ENCODE measurements around the gene HTATSF1.

The HTATSF1 gene

DNA sequence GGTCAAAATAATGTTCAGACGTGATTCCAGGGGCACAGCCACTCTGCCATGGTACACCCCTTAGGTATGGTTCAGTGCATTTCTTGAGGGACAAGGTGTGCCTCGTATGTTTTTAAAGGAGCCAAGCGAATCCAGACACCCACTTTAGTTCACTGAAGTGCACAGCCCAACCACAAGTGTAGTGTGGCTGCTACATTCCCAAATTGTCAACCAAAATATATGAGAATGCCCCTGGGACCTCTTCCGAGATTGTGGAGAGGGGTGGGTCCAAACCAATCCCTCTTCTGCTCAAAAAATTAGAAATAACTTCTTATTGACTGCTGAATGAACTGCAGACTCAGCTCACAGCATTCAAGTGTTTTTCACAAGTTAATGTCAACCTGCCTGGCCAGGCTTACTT lies 17.0 kb upstream of the HTATSF1 start:
- Histone ChIP-seq H3K9me3 (ENCODE audit: control insufficient read depth, low read length) (no peaks in the 10 kb centered on the region), H3K18ac (ENCODE audit: low read depth in 1 of 2, low read length in 2 of 2) (no peak overlapping the region), H3K4me2 (ENCODE audit: low read length, poor library complexity, severe bottlenecking) (no peak overlapping the region), H4K8ac (ENCODE audit: low read length) (no peak overlapping the region), H2AFZ (ENCODE audit: low read depth, low read length) (no peak overlapping the region), H2AK5ac (ENCODE audit: low read length, severe bottlenecking) (no peak overlapping the region), H3K14ac (ENCODE audit: low read length in 2 of 2) (no peak overlapping the region), H3K23ac (ENCODE audit: low read length in 2 of 2) (no peak overlapping the region), H3K4me1 (ENCODE audit: control insufficient read depth, insufficient read depth, low read depth, low read length) (no peaks in the 10 kb centered on the region), H3K36me3 (ENCODE audit: control insufficient read depth in 1 of 2, insufficient read depth in 2 of 2, low read depth in 1 of 2, low read length in 2 of 2) (no peaks in the 10 kb centered on the region), H3K27ac (ENCODE audit: low read length, poor library complexity, severe bottlenecking) (no peak overlapping the region), H3K4me3 (ENCODE audit: insufficient read depth in 1 of 2, low read depth in 1 of 2, low read length in 2 of 2) (no peak overlapping the region), H2BK12ac (ENCODE audit: low read length in 2 of 2) (no peak overlapping the region), H3K4ac (ENCODE audit: low read depth in 1 of 2, low read length in 2 of 2) (no peak overlapping the region), H2BK15ac (ENCODE audit: low read depth, poor library complexity, severe bottlenecking) (no peak overlapping the region), H2BK5ac (ENCODE audit: low read depth, low read length, poor library complexity, severe bottlenecking) (no peak overlapping the region), H3K27me3 (ENCODE audit: control insufficient read depth in 1 of 2, insufficient read depth in 1 of 2, low read length in 2 of 2) (peaks cover 0 to 39% of the 10 kb centered on the region in 2 experiments), H3K9ac (ENCODE audit: low read length) (no peak overlapping the region), H3K79me1 (replicated peaks; ENCODE audit: low read length, poor library complexity, severe bottlenecking) (no peaks in the 10 kb centered on the region), H2BK120ac (ENCODE audit: low read depth, low read length) (no peak overlapping the region), H4K91ac (ENCODE audit: low read length) (no peak overlapping the region)
- 34% methylated on average over 4 of the region's 4 CpGs for WGBS
- no peak for DNase-seq

DNA sequence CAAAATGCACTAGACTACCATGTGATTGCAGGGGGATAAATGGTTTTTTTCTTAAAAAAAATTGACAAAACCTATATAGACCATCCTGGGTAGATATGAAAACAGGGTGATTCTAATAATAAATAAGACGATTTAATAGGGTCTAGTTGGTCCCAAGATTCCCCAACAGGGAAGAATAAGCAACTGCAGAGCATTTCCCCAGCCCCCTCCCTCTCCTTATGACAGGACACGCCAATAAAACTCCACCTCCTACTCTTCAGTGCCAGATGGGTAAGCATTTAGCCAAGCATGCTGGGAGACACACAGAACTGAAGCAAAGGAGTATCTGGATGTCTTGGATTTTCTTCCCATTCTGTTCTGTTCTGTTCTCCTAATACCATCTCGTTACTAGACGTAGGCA lies 9.7 kb upstream of the HTATSF1 start, which contains the start of gene BRS3:
Gene BRS3, plus strand, starts transcription at position 301 of the 400 bp plus-strand sequence. CDS start 168 bp downstream, outside the sequence.
- Histone ChIP-seq H3K4me3 (ENCODE audit: insufficient read depth in 1 of 2, low read depth in 1 of 2, low read length in 2 of 2) (no peak within 1 kb of the TSS), H3K18ac (ENCODE audit: low read depth in 1 of 2, low read length in 2 of 2) (no peak within 1 kb of the TSS), H4K8ac (ENCODE audit: low read length) (no peak within 1 kb of the TSS), H2BK120ac (ENCODE audit: low read depth, low read length) (no peak within 1 kb of the TSS), H3K4me1 (ENCODE audit: control insufficient read depth, insufficient read depth, low read depth, low read length) (no peaks in the 10 kb centered on the region), H3K4me2 (ENCODE audit: low read length, poor library complexity, severe bottlenecking) (no peak within 1 kb of the TSS), H2AK5ac (ENCODE audit: low read length, severe bottlenecking) (no peak within 1 kb of the TSS), H3K9ac (ENCODE audit: low read length) (no peak within 1 kb of the TSS), H3K27ac (ENCODE audit: low read length, poor library complexity, severe bottlenecking) (no peak within 1 kb of the TSS), H3K9me3 (ENCODE audit: control insufficient read depth, low read length) (no peaks in the 10 kb centered on the region), H4K91ac (ENCODE audit: low read length) (no peak within 1 kb of the TSS), H2BK5ac (ENCODE audit: low read depth, low read length, poor library complexity, severe bottlenecking) (no peak within 1 kb of the TSS), H3K36me3 (ENCODE audit: control insufficient read depth in 1 of 2, insufficient read depth in 2 of 2, low read depth in 1 of 2, low read length in 2 of 2) (no peaks in the 10 kb centered on the region), H3K27me3 (ENCODE audit: control insufficient read depth in 1 of 2, insufficient read depth in 1 of 2, low read length in 2 of 2) (peaks cover 0 to 59% of the 10 kb centered on the region in 2 experiments), H3K14ac (ENCODE audit: low read length in 2 of 2) (no peak within 1 kb of the TSS), H2BK12ac (ENCODE audit: low read length in 2 of 2) (no peak within 1 kb of the TSS), H3K79me1 (replicated peaks; ENCODE audit: low read length, poor library complexity, severe bottlenecking) (no peaks in the 10 kb centered on the region), H3K4ac (ENCODE audit: low read depth in 1 of 2, low read length in 2 of 2) (no peak within 1 kb of the TSS), H3K23ac (ENCODE audit: low read length in 2 of 2) (no peak within 1 kb of the TSS), H2AFZ (ENCODE audit: low read depth, low read length) (no peak within 1 kb of the TSS), H2BK15ac (ENCODE audit: low read depth, poor library complexity, severe bottlenecking) (no peak within 1 kb of the TSS)
- DNase-seq: no peak
- WGBS: 100% methylated on average over 2 of the region's 4 CpGs

DNA sequence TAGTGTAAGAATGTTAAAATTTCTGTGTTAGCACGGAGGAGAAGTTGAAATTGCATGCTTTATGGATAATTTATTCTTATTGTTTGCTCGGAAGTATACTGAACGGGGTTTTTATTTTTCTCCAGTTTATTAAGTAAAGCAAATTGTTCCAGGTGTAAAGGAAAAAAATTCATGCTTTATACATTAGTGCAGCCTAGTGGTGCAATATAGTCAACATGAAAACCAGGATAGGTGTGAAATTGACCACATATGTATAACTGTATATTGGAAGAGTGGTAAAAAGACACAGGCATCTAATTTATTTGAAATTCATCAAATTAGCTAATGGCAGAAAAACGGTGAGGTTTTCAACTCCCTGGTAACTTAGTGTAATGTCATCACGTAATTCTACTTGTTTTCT lies 8.7 kb upstream of the HTATSF1 start:
- WGBS: 61% methylated on average over 3 of the region's 5 CpGs
- H2BK5ac ChIP-seq (ENCODE audit: low read depth, low read length, poor library complexity, severe bottlenecking): no peak overlapping the region

DNA sequence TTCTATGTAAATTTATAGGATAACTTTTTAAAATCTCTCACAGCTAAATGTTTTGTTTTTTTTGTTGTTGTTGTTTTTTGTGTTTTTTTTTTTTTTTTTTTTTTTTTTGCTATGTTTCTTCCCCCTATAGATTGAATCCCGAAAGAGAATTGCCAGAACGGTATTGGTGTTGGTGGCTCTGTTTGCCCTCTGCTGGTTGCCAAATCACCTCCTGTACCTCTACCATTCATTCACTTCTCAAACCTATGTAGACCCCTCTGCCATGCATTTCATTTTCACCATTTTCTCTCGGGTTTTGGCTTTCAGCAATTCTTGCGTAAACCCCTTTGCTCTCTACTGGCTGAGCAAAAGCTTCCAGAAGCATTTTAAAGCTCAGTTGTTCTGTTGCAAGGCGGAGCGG lies 5.6 kb upstream of the HTATSF1 start:
- Histone ChIP-seq H3K9me3 (ENCODE audit: control insufficient read depth, low read length) (no peaks in the 10 kb centered on the region), H3K36me3 (ENCODE audit: control insufficient read depth in 1 of 2, insufficient read depth in 2 of 2, low read depth in 1 of 2, low read length in 2 of 2) (no peaks in the 10 kb centered on the region), H2AK5ac (ENCODE audit: low read length, severe bottlenecking) (no peak overlapping the region), H3K14ac (ENCODE audit: low read length in 2 of 2) (no peak overlapping the region), H3K4me2 (ENCODE audit: low read length, poor library complexity, severe bottlenecking) (no peak overlapping the region), H3K9ac (ENCODE audit: low read length) (no peak overlapping the region), H3K4ac (ENCODE audit: low read depth in 1 of 2, low read length in 2 of 2) (no peak overlapping the region), H2BK12ac (ENCODE audit: low read length in 2 of 2) (no peak overlapping the region), H3K27ac (ENCODE audit: low read length, poor library complexity, severe bottlenecking) (no peak overlapping the region), H2BK5ac (ENCODE audit: low read depth, low read length, poor library complexity, severe bottlenecking) (no peak overlapping the region), H4K91ac (ENCODE audit: low read length) (no peak overlapping the region), H2BK120ac (ENCODE audit: low read depth, low read length) (no peak overlapping the region), H3K18ac (ENCODE audit: low read depth in 1 of 2, low read length in 2 of 2) (no peak overlapping the region), H3K4me3 (ENCODE audit: insufficient read depth in 1 of 2, low read depth in 1 of 2, low read length in 2 of 2) (no peak overlapping the region), H3K23ac (ENCODE audit: low read length in 2 of 2) (no peak overlapping the region), H3K27me3 (ENCODE audit: control insufficient read depth in 1 of 2, insufficient read depth in 1 of 2, low read length in 2 of 2) (peaks cover 0 to 48% of the 10 kb centered on the region in 2 experiments), H2BK15ac (ENCODE audit: low read depth, poor library complexity, severe bottlenecking) (no peak overlapping the region), H4K8ac (ENCODE audit: low read length) (no peak overlapping the region), H3K4me1 (ENCODE audit: control insufficient read depth, insufficient read depth, low read depth, low read length) (peaks cover 2% of the 10 kb centered on the region), H2AFZ (ENCODE audit: low read depth, low read length) (no peak overlapping the region), H3K79me1 (replicated peaks; ENCODE audit: low read length, poor library complexity, severe bottlenecking) (no peaks in the 10 kb centered on the region)
- DNase-seq: no peak
- 67% methylated on average over 6 of the region's 6 CpGs for WGBS

More for the DNA sequence above, 8.7 kb upstream of the HTATSF1 start:
- Histone ChIP-seq H2AFZ (ENCODE audit: low read depth, low read length) (no peak overlapping the region), H3K36me3 (ENCODE audit: control insufficient read depth in 1 of 2, insufficient read depth in 2 of 2, low read depth in 1 of 2, low read length in 2 of 2) (no peaks in the 10 kb centered on the region), H3K79me1 (replicated peaks; ENCODE audit: low read length, poor library complexity, severe bottlenecking) (no peaks in the 10 kb centered on the region), H3K14ac (ENCODE audit: low read length in 2 of 2) (no peak overlapping the region), H3K4me2 (ENCODE audit: low read length, poor library complexity, severe bottlenecking) (no peak overlapping the region), H2BK12ac (ENCODE audit: low read length in 2 of 2) (no peak overlapping the region), H2AK5ac (ENCODE audit: low read length, severe bottlenecking) (no peak overlapping the region), H3K4me1 (ENCODE audit: control insufficient read depth, insufficient read depth, low read depth, low read length) (no peaks in the 10 kb centered on the region), H3K9me3 (ENCODE audit: control insufficient read depth, low read length) (no peaks in the 10 kb centered on the region), H4K91ac (ENCODE audit: low read length) (no peak overlapping the region), H3K9ac (ENCODE audit: low read length) (no peak overlapping the region), H2BK15ac (ENCODE audit: low read depth, poor library complexity, severe bottlenecking) (no peak overlapping the region), H3K27me3 (ENCODE audit: control insufficient read depth in 1 of 2, insufficient read depth in 1 of 2, low read length in 2 of 2) (peaks cover 0 to 63% of the 10 kb centered on the region in 2 experiments), H3K27ac (ENCODE audit: low read length, poor library complexity, severe bottlenecking) (no peak overlapping the region), H2BK120ac (ENCODE audit: low read depth, low read length) (no peak overlapping the region), H4K8ac (ENCODE audit: low read length) (no peak overlapping the region), H3K18ac (ENCODE audit: low read depth in 1 of 2, low read length in 2 of 2) (no peak overlapping the region), H3K4ac (ENCODE audit: low read depth in 1 of 2, low read length in 2 of 2) (no peak overlapping the region), H3K4me3 (ENCODE audit: insufficient read depth in 1 of 2, low read depth in 1 of 2, low read length in 2 of 2) (no peak overlapping the region), H3K23ac (ENCODE audit: low read length in 2 of 2) (no peak overlapping the region)
- DNase-seq: no peak

All from mesenchymal stem cell (in vitro differentiated cells and primary cell).